ENCODE results near the gene TMEM114. TPM values are rescaled to one million over a fixed set of nuclear protein-coding genes. Genes with fewer than 3 reads are reported as not detected.
"Not testable (repeated sequence)": the region's sequence is repeated elsewhere in the genome, so short reads cannot be mapped to it uniquely, and the experiment has no call there.

The TMEM114 gene
- total and polyA plus RNA-seq, 4 experiments from 2014 or later: not detected

DNA sequence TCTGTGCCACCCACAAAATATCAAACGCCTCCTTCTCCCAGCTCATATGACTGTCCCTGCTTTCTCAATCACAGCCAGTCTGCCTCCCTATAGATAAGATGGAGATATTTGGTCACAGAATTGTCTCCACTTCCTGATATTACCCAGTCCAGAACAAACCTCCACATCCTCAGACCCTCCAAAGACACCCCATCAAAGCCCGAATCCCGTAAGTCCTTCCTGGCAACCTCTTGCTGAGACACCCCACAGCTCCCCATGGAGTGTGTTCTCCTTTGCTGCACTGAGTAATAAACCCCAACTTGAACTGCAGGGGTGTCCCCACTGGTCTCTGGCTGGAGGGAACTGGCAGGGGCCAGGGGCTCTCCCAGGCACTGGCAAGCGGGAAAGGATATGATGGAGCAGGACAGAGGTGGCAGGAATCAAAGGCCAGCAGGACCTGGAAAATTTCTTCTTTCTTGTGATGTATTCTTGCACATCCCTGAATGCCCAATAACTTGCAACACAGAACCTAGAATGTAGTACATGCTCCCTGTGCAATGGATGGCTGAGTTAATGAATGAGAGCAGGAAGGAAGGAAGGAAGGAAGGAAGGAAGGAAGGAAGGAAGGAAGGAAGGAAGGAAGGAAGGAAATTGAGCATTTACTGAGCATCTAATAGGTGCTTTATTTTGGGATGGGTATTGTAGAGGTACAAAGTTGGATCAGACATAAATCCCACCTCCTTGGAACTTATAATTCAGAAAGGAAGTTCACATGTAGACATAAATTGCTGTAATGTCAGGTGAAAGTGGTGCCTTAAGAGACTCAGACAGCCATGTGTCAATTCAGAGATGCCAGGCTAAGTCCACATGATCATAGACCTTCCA, 13.9 kb downstream of the TMEM114 start:
- ChIA-PET POLR2A (ENCODE audit: partially characterized antibody) (no interaction called here), CTCF (ENCODE audit: partially characterized antibody) (no interaction called here)
- Mint-ChIP-seq H3K9me3 (no peaks in the 10 kb centered on the region), H3K4me3 (no peak overlapping the region), H3K27ac (no peak overlapping the region), H3K27me3 (peaks cover 7 to 37% of the 10 kb centered on the region in 2 donors), H3K4me1 (no peaks in the 10 kb centered on the region), H3K36me3 (no peaks in the 10 kb centered on the region)
- DNase-seq: no peak
- Histone ChIP-seq H3K36me3 (ENCODE audit: insufficient read depth, low read length) (no peaks in the 10 kb centered on the region), H3K4me1 (ENCODE audit: insufficient read depth, low read length) (no peaks in the 10 kb centered on the region), H3K27me3 (ENCODE audit: insufficient read depth, low read length) (no peaks in the 10 kb centered on the region), H3K4me3 (ENCODE audit: low read length in 2 of 2) (no peak overlapping the region), H3K9me3 (ENCODE audit: control insufficient read depth in 1 of 2, low read length in 2 of 2) (no peaks in the 10 kb centered on the region), H3K27ac (ENCODE audit: low read depth, low read length) (no peak overlapping the region)
- intact Hi-C loops (cut with micrococcal nuclease): no loop called here

DNA sequence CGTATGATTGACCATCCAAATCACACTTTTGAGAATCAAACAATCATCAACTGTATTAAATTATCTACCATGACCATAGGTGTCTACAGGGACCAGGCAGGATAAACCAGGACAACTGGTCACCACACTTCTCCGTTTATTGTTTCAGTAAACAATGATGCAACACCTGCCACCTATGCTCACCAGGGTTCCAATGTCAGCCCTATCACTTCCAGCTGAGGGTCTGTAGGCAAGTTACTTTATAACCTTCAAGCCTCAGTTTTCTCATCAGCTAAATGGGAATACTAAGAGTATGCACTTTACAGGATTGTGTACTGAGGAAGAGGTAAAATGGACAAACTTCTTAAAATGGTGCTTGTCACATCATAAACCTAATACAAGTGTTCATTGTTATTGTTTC, 14.9 kb downstream of the TMEM114 start:
- H3K4me1 ChIP-seq (ENCODE audit: insufficient read depth, low read length): no peaks in the 10 kb centered on the region
- no peak overlapping the region for H3K4me3 ChIP-seq (ENCODE audit: low read length in 2 of 2)
- Mint-ChIP-seq H3K27ac (no peak overlapping the region), H3K9me3 (no peaks in the 10 kb centered on the region), H3K36me3 (no peaks in the 10 kb centered on the region), H3K4me3 (no peak overlapping the region), H3K27me3 (peaks cover 7 to 39% of the 10 kb centered on the region in 2 donors), H3K4me1 (no peaks in the 10 kb centered on the region)
- H3K27ac ChIP-seq (ENCODE audit: low read depth, low read length): no peak overlapping the region
- H3K36me3 ChIP-seq (ENCODE audit: insufficient read depth, low read length): no peaks in the 10 kb centered on the region
- intact Hi-C loops (cut with micrococcal nuclease): no loop called here
- no peaks in the 10 kb centered on the region for H3K9me3 ChIP-seq (ENCODE audit: control insufficient read depth in 1 of 2, low read length in 2 of 2)
- no peaks in the 10 kb centered on the region for H3K27me3 ChIP-seq (ENCODE audit: insufficient read depth, low read length)
- ChIA-PET POLR2A (ENCODE audit: partially characterized antibody) (no interaction called here), CTCF (ENCODE audit: partially characterized antibody) (interaction anchor here (0.6 kb wide), 1 partner anchor 380 kb away, joined by 3 read pairs; no protein-coding TSS in a partner anchor)
- no peak for DNase-seq

DNA sequence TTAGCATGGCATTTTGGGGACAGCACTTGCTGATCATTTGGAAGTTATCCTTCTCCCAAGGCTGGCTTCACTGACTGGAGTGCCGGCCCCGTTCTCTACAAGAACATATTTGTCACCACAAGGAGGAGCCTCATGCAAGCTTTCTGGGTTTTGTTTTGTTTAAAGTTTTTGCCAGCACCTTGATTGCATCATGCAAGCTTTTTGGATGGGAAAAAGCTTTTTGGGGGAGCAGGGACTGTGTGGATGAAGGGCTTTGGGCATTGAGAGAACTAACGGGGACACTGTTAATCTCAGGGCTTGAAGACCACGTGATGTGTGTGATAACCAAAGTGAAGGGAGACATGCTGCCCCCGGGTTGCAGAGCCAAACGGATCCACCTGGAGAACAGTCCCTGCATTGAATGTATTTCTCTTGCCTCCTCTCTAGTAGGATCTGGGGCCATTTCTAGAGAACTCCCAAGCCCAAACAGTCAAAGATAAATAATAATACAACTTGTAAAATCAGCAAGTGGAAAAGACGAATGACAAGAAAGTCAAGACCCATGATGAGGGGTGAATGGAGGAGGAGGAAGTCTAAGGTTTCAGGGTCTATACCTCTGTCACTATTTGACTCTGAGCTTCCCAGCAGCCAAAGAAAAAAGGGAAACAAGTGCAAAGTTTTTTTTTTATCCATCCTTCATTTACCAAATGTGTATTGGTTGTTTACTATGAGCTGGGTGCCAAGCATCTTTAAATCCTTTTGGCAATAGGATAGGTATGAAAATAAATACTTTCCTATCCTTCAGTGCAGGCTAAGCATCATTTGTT, 17.2 kb downstream of the TMEM114 start:
- Histone ChIP-seq H3K9me3 (ENCODE audit: control insufficient read depth in 1 of 2, low read length in 2 of 2) (no peaks in the 10 kb centered on the region), H3K36me3 (ENCODE audit: insufficient read depth, low read length) (no peaks in the 10 kb centered on the region), H3K4me1 (ENCODE audit: insufficient read depth, low read length) (no peaks in the 10 kb centered on the region), H3K27ac (ENCODE audit: low read depth, low read length) (no peak overlapping the region), H3K27me3 (ENCODE audit: insufficient read depth, low read length) (no peaks in the 10 kb centered on the region), H3K4me3 (ENCODE audit: low read length in 2 of 2) (no peak overlapping the region)
- Mint-ChIP-seq H3K9me3 (no peaks in the 10 kb centered on the region), H3K36me3 (no peaks in the 10 kb centered on the region), H3K4me3 (no peak overlapping the region), H3K4me1 (peaks cover 0 to 3% (median 2%) of the 10 kb centered on the region in 4 donors), H3K27ac (no peak overlapping the region), H3K27me3 (peaks cover 5 to 34% of the 10 kb centered on the region in 2 donors)
- ChIA-PET POLR2A (ENCODE audit: partially characterized antibody) (interaction anchor here (0.6 kb wide), 1 partner anchor 279 kb away, joined by 5 read pairs; no protein-coding TSS in a partner anchor), CTCF (ENCODE audit: partially characterized antibody) (interaction anchor here (1.0 to 2.0 kb wide), 2 partner anchors 307 to 436 kb away, joined by 3 to 9 read pairs; no protein-coding TSS in a partner anchor)
- DNase-seq: no peak
- intact Hi-C loops (cut with micrococcal nuclease): no loop called here

DNA sequence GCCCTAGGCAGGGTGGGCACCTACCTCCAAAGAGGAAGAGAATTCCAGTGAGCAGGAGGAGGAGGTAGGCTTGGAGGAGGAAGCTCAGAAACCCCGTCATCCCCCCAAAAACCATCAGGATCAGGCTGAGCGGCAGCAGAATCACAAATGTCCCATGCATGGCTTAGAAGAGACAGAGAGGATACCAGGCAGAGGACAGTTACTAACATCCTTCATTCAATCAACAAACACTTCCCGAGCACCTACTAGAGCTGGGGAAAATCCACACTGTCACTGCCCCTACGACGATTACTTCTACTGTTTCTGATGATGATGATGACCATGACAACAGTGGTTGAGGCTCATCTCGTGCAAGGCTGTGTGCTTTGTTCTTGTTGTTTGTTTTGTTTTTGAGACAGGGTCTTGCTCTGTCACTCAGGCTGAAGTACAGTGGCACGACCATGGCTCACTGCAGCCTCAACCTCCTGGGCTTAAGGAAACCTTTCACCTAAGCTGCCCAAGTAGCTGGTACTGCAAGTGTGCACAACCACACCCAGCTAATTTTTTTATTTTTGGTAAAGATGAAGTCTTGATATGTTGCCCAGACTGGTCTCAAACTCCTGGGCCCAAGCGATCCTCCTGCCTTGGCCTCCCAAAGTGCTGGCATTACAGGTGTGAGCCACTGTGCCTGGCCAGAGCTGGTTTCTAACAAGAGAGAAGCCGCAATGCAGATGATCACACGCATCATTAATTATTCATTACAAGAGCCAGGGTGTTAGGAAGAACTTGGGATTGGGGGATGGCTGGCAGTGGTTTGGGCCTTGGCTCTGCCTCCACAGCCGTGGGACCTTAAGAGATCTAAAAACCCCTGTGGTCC, 18.0 kb downstream of the TMEM114 start:
- H3K9me3 Mint-ChIP-seq: no peaks in the 10 kb centered on the region
- H3K4me3 ChIP-seq (ENCODE audit: low read length in 2 of 2): no peak overlapping the region
- intact Hi-C loops (cut with micrococcal nuclease): no loop called here
- no peak for DNase-seq
- H3K4me1 Mint-ChIP-seq: peaks cover 4 to 10% (median 7%) of the 10 kb centered on the region in 4 donors
- no peaks in the 10 kb centered on the region for H3K4me1 ChIP-seq (ENCODE audit: insufficient read depth, low read length)
- peaks cover 5 to 34% of the 10 kb centered on the region in 2 donors for H3K27me3 Mint-ChIP-seq
- no peaks in the 10 kb centered on the region for H3K9me3 ChIP-seq (ENCODE audit: control insufficient read depth in 1 of 2, low read length in 2 of 2)
- H3K4me3 Mint-ChIP-seq: no peak overlapping the region
- H3K36me3 ChIP-seq (ENCODE audit: insufficient read depth, low read length): no peaks in the 10 kb centered on the region
- H3K27ac ChIP-seq (ENCODE audit: low read depth, low read length): no peak overlapping the region
- CTCF ChIA-PET (ENCODE audit: partially characterized antibody): interaction anchor here (1.2 kb wide), 1 partner anchor 564 kb away, joined by 3 read pairs; no protein-coding TSS in a partner anchor
- POLR2A ChIA-PET (ENCODE audit: partially characterized antibody): interaction anchor here (0.7 kb wide), 1 partner anchor 11 kb away, joined by 3 read pairs; no protein-coding TSS in a partner anchor
- no peaks in the 10 kb centered on the region for H3K36me3 Mint-ChIP-seq
- no peaks in the 10 kb centered on the region for H3K27me3 ChIP-seq (ENCODE audit: insufficient read depth, low read length)
- H3K27ac Mint-ChIP-seq: no peak overlapping the region

DNA sequence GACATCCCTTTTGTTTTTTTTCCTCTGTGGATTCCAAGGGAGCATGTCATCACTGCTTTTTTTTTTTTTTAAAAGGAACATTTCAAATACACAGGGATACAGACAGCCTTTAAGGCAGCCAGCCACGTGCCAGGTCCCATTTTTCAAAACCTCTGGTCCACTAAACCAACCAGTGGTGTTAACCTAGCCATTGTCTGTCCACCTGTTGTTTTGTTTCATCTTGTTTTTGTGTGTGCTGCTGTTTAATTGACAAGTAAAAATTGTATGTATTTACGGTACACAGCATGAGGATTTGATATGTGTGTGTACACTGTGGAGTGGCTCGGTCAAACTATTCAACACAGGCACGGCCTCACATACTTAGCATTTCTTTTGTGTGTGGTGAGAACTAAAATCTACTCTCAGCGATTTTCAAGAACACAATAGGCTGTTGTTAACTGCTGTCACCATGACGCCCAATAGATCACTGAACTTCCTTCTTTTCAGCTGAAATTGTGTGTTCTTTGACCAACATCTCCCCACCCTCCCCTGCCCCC, 19.2 kb downstream of the TMEM114 start:
- Mint-ChIP-seq H3K4me1 (peaks cover 4 to 10% (median 7%) of the 10 kb centered on the region in 4 donors), H3K9me3 (no peaks in the 10 kb centered on the region), H3K4me3 (no peak overlapping the region), H3K27me3 (peaks cover 5 to 29% of the 10 kb centered on the region in 2 donors), H3K27ac (no peak overlapping the region), H3K36me3 (no peaks in the 10 kb centered on the region)
- Histone ChIP-seq H3K27ac (ENCODE audit: low read depth, low read length) (no peak overlapping the region), H3K27me3 (ENCODE audit: insufficient read depth, low read length) (no peaks in the 10 kb centered on the region), H3K9me3 (ENCODE audit: control insufficient read depth in 1 of 2, low read length in 2 of 2) (no peaks in the 10 kb centered on the region), H3K36me3 (ENCODE audit: insufficient read depth, low read length) (no peaks in the 10 kb centered on the region), H3K4me1 (ENCODE audit: insufficient read depth, low read length) (no peaks in the 10 kb centered on the region), H3K4me3 (ENCODE audit: low read length in 2 of 2) (no peak overlapping the region)
- intact Hi-C loops (cut with micrococcal nuclease): no loop called here
- ChIA-PET CTCF (ENCODE audit: partially characterized antibody) (interaction anchor here (0.7 to 6.4 kb wide), 3 partner anchors 309 to 565 kb away, joined by 3 to 47 read pairs (median 3); partner anchors contain the start of gene LITAFD), POLR2A (ENCODE audit: partially characterized antibody) (no interaction called here)
- no peak for DNase-seq

DNA sequence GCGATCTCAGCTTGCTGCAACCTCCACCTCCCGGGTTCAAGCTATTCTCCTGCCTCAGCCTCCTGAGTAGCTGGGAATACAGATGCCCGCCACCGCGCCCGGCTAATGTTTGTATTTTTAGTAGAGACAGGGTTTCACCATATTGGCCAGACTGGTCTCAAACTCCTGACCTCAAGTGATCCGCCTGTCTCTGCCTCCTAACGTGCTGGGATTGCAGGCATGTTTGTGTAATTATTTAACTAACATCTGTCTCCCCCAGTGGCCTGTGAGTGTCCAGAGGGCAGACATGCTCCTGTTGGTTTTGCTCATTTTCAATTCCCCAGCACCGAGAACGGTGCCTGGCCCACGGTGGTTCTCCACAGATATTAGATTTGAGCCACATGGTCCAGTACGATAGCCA, 19.9 kb downstream of the TMEM114 start:
- H3K9me3 ChIP-seq (ENCODE audit: control insufficient read depth in 1 of 2, low read length in 2 of 2); H3K36me3 Mint-ChIP-seq; H3K4me3 ChIP-seq (ENCODE audit: low read length in 2 of 2); DNase-seq; H3K4me1 Mint-ChIP-seq; H3K27ac ChIP-seq (ENCODE audit: low read depth, low read length); intact Hi-C loops (cut with micrococcal nuclease); H3K36me3 ChIP-seq (ENCODE audit: insufficient read depth, low read length); H3K27ac Mint-ChIP-seq; POLR2A ChIA-PET (ENCODE audit: partially characterized antibody); H3K4me1 ChIP-seq (ENCODE audit: insufficient read depth, low read length); H3K27me3 ChIP-seq (ENCODE audit: insufficient read depth, low read length); H3K9me3 Mint-ChIP-seq; H3K4me3 Mint-ChIP-seq: not testable (repeated sequence)
- CTCF ChIA-PET (ENCODE audit: partially characterized antibody): interaction anchor here (0.7 to 6.4 kb wide), 3 partner anchors 18 to 433 kb away, joined by 3 to 47 read pairs (median 3); partner anchors contain the start of gene LITAFD
- H3K27me3 Mint-ChIP-seq: peaks cover 3 to 22% of the 10 kb centered on the region in 2 donors

All from CD4-positive, alpha-beta memory T cell (primary cell).